ENCODE results near the gene FRYL. TPM values are rescaled to one million over a fixed set of nuclear protein-coding genes. Genes with fewer than 3 reads are reported as not detected.

FRYL gene
- total RNA-seq, 1 experiment from 2014 or later: 53.9 TPM

DNA sequence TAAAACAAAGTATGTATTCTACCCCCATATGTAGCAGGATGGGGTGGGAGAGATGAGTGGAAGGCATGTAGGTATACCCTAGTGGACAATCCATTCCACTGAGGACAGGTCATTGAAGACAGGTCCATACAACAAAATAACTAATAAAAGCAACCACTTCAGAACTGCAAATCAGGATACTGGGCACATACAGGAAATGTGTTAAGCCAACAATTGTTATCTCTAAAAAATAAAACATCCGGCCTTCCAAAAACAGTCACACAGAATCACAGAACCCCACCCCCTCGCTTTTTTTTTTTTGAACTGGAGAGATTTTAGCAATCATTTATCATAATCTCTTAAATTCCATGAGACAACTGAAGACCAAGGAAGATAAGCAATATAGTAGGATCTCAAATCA is 112.9 kb downstream of the FRYL start:
- Histone ChIP-seq H3K79me2 (ENCODE audit: low read depth) (no peaks in the 10 kb centered on the region), H3K4me2 (no peak overlapping the region), H3K36me3 (ENCODE audit: low read depth) (no peaks in the 10 kb centered on the region), H3K27me3 (ENCODE audit: insufficient read depth, low read depth) (no peaks in the 10 kb centered on the region), H3F3A (ENCODE audit: insufficient read depth, low read depth) (peaks cover 16% of the 10 kb centered on the region; the same call in 1 of the 2 replicates), H3K4me3 (no peak overlapping the region), H3K27ac (no peak overlapping the region), H4K20me1 (ENCODE audit: insufficient read depth) (no peaks in the 10 kb centered on the region), H3K4me1 (replicated peaks; ENCODE audit: insufficient read depth) (peaks cover 21% of the 10 kb centered on the region), H3K9me2 (ENCODE audit: insufficient read depth) (no peaks in the 10 kb centered on the region), H2AFZ (no peak overlapping the region), H3K9me3 (ENCODE audit: insufficient read depth, low read depth) (no peaks in the 10 kb centered on the region)
- TF ChIP-seq, protein P1, sequence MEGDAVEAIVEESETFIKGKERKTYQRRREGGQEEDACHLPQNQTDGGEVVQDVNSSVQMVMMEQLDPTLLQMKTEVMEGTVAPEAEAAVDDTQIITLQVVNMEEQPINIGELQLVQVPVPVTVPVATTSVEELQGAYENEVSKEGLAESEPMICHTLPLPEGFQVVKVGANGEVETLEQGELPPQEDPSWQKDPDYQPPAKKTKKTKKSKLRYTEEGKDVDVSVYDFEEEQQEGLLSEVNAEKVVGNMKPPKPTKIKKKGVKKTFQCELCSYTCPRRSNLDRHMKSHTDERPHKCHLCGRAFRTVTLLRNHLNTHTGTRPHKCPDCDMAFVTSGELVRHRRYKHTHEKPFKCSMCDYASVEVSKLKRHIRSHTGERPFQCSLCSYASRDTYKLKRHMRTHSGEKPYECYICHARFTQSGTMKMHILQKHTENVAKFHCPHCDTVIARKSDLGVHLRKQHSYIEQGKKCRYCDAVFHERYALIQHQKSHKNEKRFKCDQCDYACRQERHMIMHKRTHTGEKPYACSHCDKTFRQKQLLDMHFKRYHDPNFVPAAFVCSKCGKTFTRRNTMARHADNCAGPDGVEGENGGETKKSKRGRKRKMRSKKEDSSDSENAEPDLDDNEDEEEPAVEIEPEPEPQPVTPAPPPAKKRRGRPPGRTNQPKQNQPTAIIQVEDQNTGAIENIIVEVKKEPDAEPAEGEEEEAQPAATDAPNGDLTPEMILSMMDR (conservative IDR thresholded peaks at IDR 0.05): no peak
- no peak for TF ChIP-seq EZH2 (IDR thresholded peaks at IDR 0.05; ENCODE audit: low read depth)
- intact Hi-C loops (cut with micrococcal nuclease; ENCODE audit: unreplicated experiment): no loop called here
- no TSS peak for BruUV-seq (replicated peaks)
- ChIA-PET POLR2A (ENCODE audit: unreplicated experiment) (no interaction called here), CTCF (no interaction called here)
- no peak for DNase-seq

DNA sequence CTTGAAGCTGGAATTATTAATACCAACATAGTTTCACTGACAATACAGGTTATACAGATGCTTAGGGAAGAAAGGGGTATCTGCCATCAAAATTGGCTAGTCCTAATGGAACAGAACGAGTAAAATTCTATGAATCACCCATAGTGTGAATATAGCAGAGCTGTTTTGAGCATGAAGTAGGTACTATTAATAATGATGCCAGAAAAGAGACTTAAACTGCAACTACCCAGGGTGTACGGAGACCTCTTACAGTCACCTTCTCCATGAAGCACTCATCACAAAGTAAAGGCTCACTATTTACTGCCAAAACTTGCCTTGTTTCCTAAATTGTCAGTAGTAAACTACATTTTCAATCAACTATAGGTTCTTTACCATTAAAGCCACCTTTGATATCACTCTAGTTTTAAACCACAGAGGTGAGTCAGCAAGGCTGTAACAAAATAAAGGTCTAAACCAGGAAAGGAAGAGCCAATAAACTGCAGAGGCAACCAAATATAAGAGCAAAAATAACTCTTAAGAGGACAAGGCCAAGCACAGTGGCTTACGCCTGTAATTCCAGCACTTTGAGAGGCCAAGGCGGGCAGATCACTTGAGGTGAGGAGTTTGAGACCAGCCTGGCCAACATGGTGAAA is 114.4 kb downstream of the FRYL start:
- H3K27ac ChIP-seq: peak overlapping the region; percentile 58
- TF ChIP-seq, protein P1 (conservative IDR thresholded peaks at IDR 0.05): no peak
- no peak for TF ChIP-seq EZH2 (IDR thresholded peaks at IDR 0.05; ENCODE audit: low read depth)
- no peaks in the 10 kb centered on the region for H3K36me3 ChIP-seq (ENCODE audit: low read depth)
- no peaks in the 10 kb centered on the region for H4K20me1 ChIP-seq (ENCODE audit: insufficient read depth)
- DNase-seq: peak in 1 of 2 experiments; percentile 71
- BruUV-seq (replicated peaks): no TSS peak
- ChIA-PET CTCF (no interaction called here), POLR2A (ENCODE audit: unreplicated experiment) (interaction anchor here (0.6 kb wide), 1 partner anchor 9 kb away, joined by 3 read pairs; no protein-coding TSS in a partner anchor)
- H3F3A ChIP-seq (ENCODE audit: insufficient read depth, low read depth): peaks cover 16% of the 10 kb centered on the region; the same call in 1 of the 2 replicates
- H2AFZ ChIP-seq: no peak overlapping the region
- H3K4me3 ChIP-seq: no peak overlapping the region
- intact Hi-C loops (cut with micrococcal nuclease; ENCODE audit: unreplicated experiment): no loop called here
- no peaks in the 10 kb centered on the region for H3K9me3 ChIP-seq (ENCODE audit: insufficient read depth, low read depth)
- no peaks in the 10 kb centered on the region for H3K79me2 ChIP-seq (ENCODE audit: low read depth)
- no peaks in the 10 kb centered on the region for H3K27me3 ChIP-seq (ENCODE audit: insufficient read depth, low read depth)
- no peaks in the 10 kb centered on the region for H3K9me2 ChIP-seq (ENCODE audit: insufficient read depth)
- H3K4me1 ChIP-seq (replicated peaks; ENCODE audit: insufficient read depth): peaks cover 21% of the 10 kb centered on the region
- H3K4me2 ChIP-seq: peak overlapping the region; percentile 53

DNA sequence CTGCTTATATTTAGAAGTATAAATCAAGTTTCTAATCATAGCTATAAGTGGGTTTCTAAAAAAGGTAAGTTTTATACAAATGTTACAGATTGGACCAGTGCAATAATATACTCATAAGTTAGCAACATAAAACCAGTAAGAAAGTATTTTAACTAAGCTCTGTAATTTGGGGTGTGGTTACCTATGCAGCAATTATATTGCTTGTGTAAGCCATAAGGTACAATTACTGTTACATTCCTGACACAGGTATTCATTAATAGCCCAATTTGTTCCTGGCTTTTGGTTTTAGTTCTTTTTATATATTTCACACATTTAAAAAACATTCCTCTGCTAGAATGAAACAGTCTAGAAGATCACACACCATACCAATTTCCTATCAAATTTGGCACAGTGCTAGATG is 115.1 kb downstream of the FRYL start:
- Histone ChIP-seq H4K20me1 (ENCODE audit: insufficient read depth) (no peaks in the 10 kb centered on the region), H3K4me2 (peak overlapping the region; percentile 53; the same call in 1 of the 2 replicates), H3K27ac (0 out of 2 replicates have a peak overlapping the region, but pooled peaks have one; percentile 58), H3K4me1 (replicated peaks; ENCODE audit: insufficient read depth) (peaks cover 21% of the 10 kb centered on the region), H3K9me2 (ENCODE audit: insufficient read depth) (no peaks in the 10 kb centered on the region), H3F3A (ENCODE audit: insufficient read depth, low read depth) (peaks cover 16% of the 10 kb centered on the region; the same call in 1 of the 2 replicates), H3K27me3 (ENCODE audit: insufficient read depth, low read depth) (no peaks in the 10 kb centered on the region), H2AFZ (no peak overlapping the region), H3K79me2 (ENCODE audit: low read depth) (no peaks in the 10 kb centered on the region), H3K4me3 (no peak overlapping the region), H3K36me3 (ENCODE audit: low read depth) (no peaks in the 10 kb centered on the region), H3K9me3 (ENCODE audit: insufficient read depth, low read depth) (no peaks in the 10 kb centered on the region)
- no peak for TF ChIP-seq EZH2 (IDR thresholded peaks at IDR 0.05; ENCODE audit: low read depth)
- TF ChIP-seq, protein P1 (conservative IDR thresholded peaks at IDR 0.05): no peak
- intact Hi-C loops (cut with micrococcal nuclease; ENCODE audit: unreplicated experiment): no loop called here
- no TSS peak for BruUV-seq (replicated peaks)
- no peak for DNase-seq
- ChIA-PET POLR2A (ENCODE audit: unreplicated experiment) (no interaction called here), CTCF (no interaction called here)

All from PC-9 (cell line).